Diencephalon (tissue), 1 donor: ENCODE results near the gene TSBP1. TPM values are rescaled to one million over a fixed set of nuclear protein-coding genes. Genes with fewer than 3 reads are reported as not detected.

Experiments used
- small RNA-seq: library from RNA; depleted of rRNA; stranded (forward); fragments of <200 nt; gene quantifications from one replicate; pipeline ENCODE3, GENCODE V24; 2014
- total RNA-seq: library from RNA; depleted of rRNA; stranded (reverse); fragments of >200 nt; gene quantifications from one replicate; pipeline ENCODE4 v1.2.3, GENCODE V29; 2014

TSBP1 gene, protein sequence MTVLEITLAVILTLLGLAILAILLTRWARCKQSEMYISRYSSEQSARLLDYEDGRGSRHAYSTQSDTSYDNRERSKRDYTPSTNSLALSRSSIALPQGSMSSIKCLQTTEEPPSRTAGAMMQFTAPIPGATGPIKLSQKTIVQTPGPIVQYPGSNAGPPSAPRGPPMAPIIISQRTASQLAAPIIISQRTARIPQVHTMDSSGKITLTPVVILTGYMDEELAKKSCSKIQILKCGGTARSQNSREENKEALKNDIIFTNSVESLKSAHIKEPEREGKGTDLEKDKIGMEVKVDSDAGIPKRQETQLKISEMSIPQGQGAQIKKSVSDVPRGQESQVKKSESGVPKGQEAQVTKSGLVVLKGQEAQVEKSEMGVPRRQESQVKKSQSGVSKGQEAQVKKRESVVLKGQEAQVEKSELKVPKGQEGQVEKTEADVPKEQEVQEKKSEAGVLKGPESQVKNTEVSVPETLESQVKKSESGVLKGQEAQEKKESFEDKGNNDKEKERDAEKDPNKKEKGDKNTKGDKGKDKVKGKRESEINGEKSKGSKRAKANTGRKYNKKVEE
- total RNA-seq: not detected

DNA sequence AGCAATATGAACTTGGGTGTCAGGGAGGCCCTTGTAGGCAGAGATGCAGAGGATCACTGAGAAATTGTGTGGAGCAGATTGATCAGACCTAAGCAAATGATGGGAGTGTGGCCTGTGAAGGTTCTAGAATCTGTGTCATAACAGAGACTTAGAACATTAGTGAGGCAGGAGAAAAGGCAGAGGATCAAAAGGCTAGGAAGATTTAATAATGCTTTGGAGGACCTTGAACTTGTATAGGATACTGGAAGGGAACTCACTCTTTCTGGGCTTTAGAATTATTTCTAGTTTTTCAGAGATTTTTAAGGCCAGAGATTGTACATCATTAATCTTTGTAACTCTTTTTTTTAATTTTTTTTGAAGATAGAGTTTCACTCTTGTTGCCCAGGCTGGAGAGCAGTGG, at the start of gene TSBP1:
TSBP1 (minus strand) TSS at position 101 of the 400 bp plus-strand sequence. CDS start 197 bp downstream, outside the sequence.

DNA sequence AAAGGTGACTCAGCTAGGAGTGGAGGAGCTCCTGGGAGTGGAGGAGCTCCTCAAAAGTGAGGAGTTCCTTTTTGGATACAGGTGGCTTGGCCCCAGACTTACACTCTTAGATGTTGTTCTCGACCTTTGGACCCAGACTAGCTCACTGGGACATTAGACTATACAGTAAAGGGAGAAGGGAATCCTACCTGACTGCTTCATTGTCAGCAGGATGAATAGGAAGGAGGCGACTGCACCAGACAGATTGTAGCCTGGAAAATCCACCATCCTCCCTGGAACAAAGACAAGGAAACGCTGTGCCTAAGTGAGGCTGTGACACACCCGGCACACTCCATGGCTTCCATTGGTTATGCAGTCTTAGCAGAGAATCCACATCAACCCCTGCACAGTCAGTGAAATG, 35.2 kb upstream of the TSBP1 start, which contains the start of gene BTNL2:
BTNL2 (minus strand) TSS at position 325 of the 400 bp plus-strand sequence; CDS start at position 267, 58 bp downstream.

Small RNAs within 50 kb of the gene (small RNA-seq; reads per million reads assigned to genes)
- gene RNU6-603P: not detected

Other genes starting within 250 kb of the TSBP1 start
- gene ATF6B, start 243.7 kb downstream of the TSBP1 start, total RNA-seq: 19.8 TPM
- gene FKBPL, start 241.6 kb downstream of the TSBP1 start, total RNA-seq: 5.8 TPM
- 0.69 TPM for gene PRRT1, start 220.0 kb downstream of the TSBP1 start, total RNA-seq
- 15.0 TPM for gene PPT2, start 217.8 kb downstream of the TSBP1 start, total RNA-seq
- gene EGFL8, start 207.3 kb downstream of the TSBP1 start, total RNA-seq: 7.8 TPM
- 28.1 TPM for gene AGPAT1, start 195.8 kb downstream of the TSBP1 start, total RNA-seq
- gene RNF5, start 193.5 kb downstream of the TSBP1 start, total RNA-seq: 62.1 TPM
- gene AGER, start 187.7 kb downstream of the TSBP1 start, total RNA-seq: 0.92 TPM
- gene PBX2, start 181.7 kb downstream of the TSBP1 start, total RNA-seq: 29.5 TPM
- 1.4 TPM for gene GPSM3, start 179.3 kb downstream of the TSBP1 start, total RNA-seq
- 8.8 TPM for gene NOTCH4, start 147.8 kb downstream of the TSBP1 start, total RNA-seq
- not detected for gene BTNL2, start 35.3 kb upstream of the TSBP1 start, total RNA-seq
- 8.5 TPM for gene HLA-DRA, start 68.0 kb upstream of the TSBP1 start, total RNA-seq
- 3.0 TPM for gene HLA-DRB5, start 158.4 kb upstream of the TSBP1 start, total RNA-seq
- 9.9 TPM for gene HLA-DRB1, start 217.9 kb upstream of the TSBP1 start, total RNA-seq